A673 (cell line): ENCODE data around the gene NTSR2.

ENCODE experiments used
- CTCF ChIP-seq: fragments of 300-800, 200-600 bp; sonication (generic); conservative IDR thresholded peaks from 2 replicates; pipeline ENCODE4 v1.5.1; 2017; ENCODE audit warnings: low read depth, mild to moderate bottlenecking, antibody characterized with exemption, low read length, moderate library complexity, mixed read lengths
- EZH2 ChIP-seq: fragments of 200-600 bp; sonication (generic); IDR thresholded peaks from 2 replicates; pipeline ENCODE4 v1.6.1; 2017; ENCODE audit warnings: borderline replicate concordance, low read depth, mild to moderate bottlenecking, mixed read lengths, antibody characterized with exemption, low read length; ENCODE audit not compliant: poor library complexity, severe bottlenecking

- TF ChIP-seq CTCF (no peak), EZH2 (no peak)
These were observed 16.0 kb upstream of the NTSR2 start for GRCh38 chr2:11685906-11686470.
